Fibroblast of lung (primary cell): Measurements from ENCODE around the gene LGALS7. TPM values are rescaled to one million over a fixed set of nuclear protein-coding genes. Genes with fewer than 3 reads are reported as not detected.

Experiments
- DNase-seq, 2 donors: peaks; one replicate each; pipeline versions ENCODE4 v3.0.0 to v3.0.0-alpha.2; 2010; ENCODE audit warnings: low read depth in 2 of 2
- H2AFZ ChIP-seq: 2 replicates; pipeline ENCODE4 v1.5.1; 2012; ENCODE audit warnings: low read length, control low read depth, inconsistent platforms
- H3K27ac ChIP-seq: 2 replicates; pipeline ENCODE4 v1.5.1; 2011; ENCODE audit warnings: low read length, control low read depth; ENCODE audit not compliant: insufficient read depth
- H3K27me3 ChIP-seq: 2 replicates; pipeline ENCODE4 v1.5.1; 2011; ENCODE audit warnings: mild to moderate bottlenecking, low read length; ENCODE audit not compliant: control insufficient read depth, insufficient read depth
- H3K36me3 ChIP-seq: 2 replicates; pipeline ENCODE4 v1.5.1; 2011; ENCODE audit warnings: low read length; ENCODE audit not compliant: control insufficient read depth, insufficient read depth
- H3K4me1 ChIP-seq: 2 replicates; pipeline ENCODE4 v1.5.1; 2011; ENCODE audit warnings: low read length; ENCODE audit not compliant: control insufficient read depth, insufficient read depth; ENCODE audit errors: extremely low read depth
- H3K4me2 ChIP-seq: 2 replicates; pipeline ENCODE4 v1.5.1; 2011; ENCODE audit warnings: low read length, control low read depth; ENCODE audit not compliant: insufficient read depth; ENCODE audit errors: extremely low read depth
- H3K4me3 ChIP-seq, 4 experiments: fragments of 200-600 bp in 1 of 4; sonication (generic) in 1 of 4; replicated peaks in 1 of 4; 2 replicates each; pipeline ENCODE4 v1.5.1; 2011 to 2016; ENCODE audit warnings: low read length in 4 of 4, low read depth in 3 of 4, mild to moderate bottlenecking in 3 of 4, control low read depth in 2 of 4, inconsistent platforms in 1 of 4, mixed read lengths in 1 of 4; ENCODE audit not compliant: insufficient read depth in 1 of 4; ENCODE audit errors: control extremely low read depth in 1 of 4
- H3K79me2 ChIP-seq: 2 replicates; pipeline ENCODE4 v1.5.1; 2012; ENCODE audit warnings: mild to moderate bottlenecking, low read length, inconsistent platforms; ENCODE audit not compliant: control insufficient read depth, insufficient read depth
- H3K9ac ChIP-seq: 2 replicates; pipeline ENCODE4 v1.5.1; 2011; ENCODE audit warnings: mild to moderate bottlenecking, low read length, control low read depth; ENCODE audit not compliant: insufficient read depth
- H3K9me3 ChIP-seq: 2 replicates; pipeline ENCODE4 v1.5.1; 2012; ENCODE audit warnings: low read depth, low read length; ENCODE audit not compliant: control insufficient read depth, insufficient read depth
- H4K20me1 ChIP-seq: 2 replicates; pipeline ENCODE4 v1.5.1; 2011; ENCODE audit warnings: low read length; ENCODE audit not compliant: control insufficient read depth, insufficient read depth; ENCODE audit errors: extremely low read depth
- EZH2 ChIP-seq: IDR thresholded peaks from 2 replicates; pipeline ENCODE4 v1.5.1; 2012; ENCODE audit warnings: low read length, control low read depth, mild to moderate bottlenecking; ENCODE audit errors: missing control alignments
- polyA plus RNA-seq, 2 donors: library from polyadenylated mRNA; depleted of rRNA in 1 of 2; stranded (reverse) in 1 of 2; unstranded in 1 of 2; fragments of >200 nt; gene quantifications; 2 replicates each; pipeline ENCODE4 v1.2.1, GENCODE V29; 2011 to 2012; ENCODE audit warnings: missing spikeins in 1 of 2
- total RNA-seq: library from RNA; depleted of rRNA; stranded (reverse); fragments of >200 nt; gene quantifications from 2 replicates; pipeline ENCODE4 v1.2.1, GENCODE V29; 2014
- TF ChIP-seq, protein P1 (sequence below), 2 donors: IDR thresholded peaks in 1 of 2; conservative IDR thresholded peaks in 1 of 2; 1 replicate in 1 of 2; 2 replicates in 1 of 2; pipeline ENCODE4 v1.5.1; 2011 to 2012; ENCODE audit warnings: low read length in 2 of 2, control low read depth in 1 of 2, inconsistent platforms in 1 of 2, low read depth in 1 of 2, mild to moderate bottlenecking in 1 of 2

LGALS7 gene
- total and polyA plus RNA-seq, 2 donors (not counting 1 experiment from before 2014, with no cell fraction given): not detected

DNA sequence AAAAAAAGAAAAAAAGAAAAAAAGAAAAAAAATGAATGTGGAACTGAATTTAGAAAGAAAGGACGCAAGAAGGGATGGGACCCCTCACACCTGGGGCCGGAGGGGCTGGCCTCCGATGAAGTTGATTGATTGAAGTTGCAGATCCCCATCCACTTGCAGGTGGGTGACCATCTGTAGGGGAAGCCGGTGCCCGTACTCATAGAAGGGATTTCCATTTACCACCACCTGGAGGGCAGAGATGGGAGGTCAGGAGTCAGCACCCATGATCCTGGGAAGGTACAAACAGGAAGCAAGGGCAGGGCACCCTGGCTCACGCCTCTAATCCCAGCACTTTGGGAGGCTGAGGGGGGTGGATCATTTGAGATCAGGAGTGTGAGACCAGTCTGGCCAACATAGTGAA is 33.1 kb upstream of the LGALS7 start:
- Histone ChIP-seq H3K79me2 (no peaks in the 10 kb centered on the region), H3K27ac (no peak overlapping the region), H3K36me3 (no peaks in the 10 kb centered on the region), H4K20me1 (no peaks in the 10 kb centered on the region), H3K4me2 (no peak overlapping the region), H2AFZ (no peak overlapping the region), H3K4me3 (no peak overlapping the region), H3K4me1 (no peaks in the 10 kb centered on the region), H3K9me3 (no peaks in the 10 kb centered on the region), H3K27me3 (peaks cover under 1% of the 10 kb centered on the region), H3K9ac (no peak overlapping the region)
- TF ChIP-seq, protein P1, sequence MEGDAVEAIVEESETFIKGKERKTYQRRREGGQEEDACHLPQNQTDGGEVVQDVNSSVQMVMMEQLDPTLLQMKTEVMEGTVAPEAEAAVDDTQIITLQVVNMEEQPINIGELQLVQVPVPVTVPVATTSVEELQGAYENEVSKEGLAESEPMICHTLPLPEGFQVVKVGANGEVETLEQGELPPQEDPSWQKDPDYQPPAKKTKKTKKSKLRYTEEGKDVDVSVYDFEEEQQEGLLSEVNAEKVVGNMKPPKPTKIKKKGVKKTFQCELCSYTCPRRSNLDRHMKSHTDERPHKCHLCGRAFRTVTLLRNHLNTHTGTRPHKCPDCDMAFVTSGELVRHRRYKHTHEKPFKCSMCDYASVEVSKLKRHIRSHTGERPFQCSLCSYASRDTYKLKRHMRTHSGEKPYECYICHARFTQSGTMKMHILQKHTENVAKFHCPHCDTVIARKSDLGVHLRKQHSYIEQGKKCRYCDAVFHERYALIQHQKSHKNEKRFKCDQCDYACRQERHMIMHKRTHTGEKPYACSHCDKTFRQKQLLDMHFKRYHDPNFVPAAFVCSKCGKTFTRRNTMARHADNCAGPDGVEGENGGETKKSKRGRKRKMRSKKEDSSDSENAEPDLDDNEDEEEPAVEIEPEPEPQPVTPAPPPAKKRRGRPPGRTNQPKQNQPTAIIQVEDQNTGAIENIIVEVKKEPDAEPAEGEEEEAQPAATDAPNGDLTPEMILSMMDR (conservative IDR thresholded peaks at IDR 0.05 in 1 of 2, IDR thresholded peaks at IDR 0.05 in 1 of 2; ENCODE audit: low read depth in 1 of 2, low read length in 2 of 2): no peak
- TF ChIP-seq EZH2: no peak
- no peak for DNase-seq

DNA sequence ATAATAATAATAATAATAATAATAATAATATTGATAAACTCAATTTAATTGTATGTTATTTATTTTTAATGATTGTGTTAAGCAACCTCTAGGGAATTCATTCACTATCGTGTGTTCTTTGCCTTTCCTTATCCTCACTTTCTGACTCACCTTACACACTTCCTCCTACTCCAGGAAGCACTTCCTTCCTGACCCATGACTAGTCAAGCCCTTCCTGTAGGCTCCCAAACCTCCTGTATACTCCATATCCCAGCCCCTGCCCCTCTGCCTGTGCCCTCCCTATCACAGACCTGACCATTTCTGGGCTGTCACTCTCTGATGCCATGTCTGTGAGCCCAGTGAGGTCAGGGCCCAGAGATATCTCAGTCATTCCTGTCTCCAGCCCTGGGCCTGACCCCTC is 31.9 kb upstream of the LGALS7 start:
- H2AFZ ChIP-seq: no peak overlapping the region
- no peak overlapping the region for H3K4me2 ChIP-seq
- H3K36me3 ChIP-seq: no peaks in the 10 kb centered on the region
- no peak for DNase-seq
- peaks cover 6% of the 10 kb centered on the region for H3K27me3 ChIP-seq
- H3K4me1 ChIP-seq: no peaks in the 10 kb centered on the region
- H3K9me3 ChIP-seq: no peaks in the 10 kb centered on the region
- H3K79me2 ChIP-seq: no peaks in the 10 kb centered on the region
- H3K27ac ChIP-seq: no peak overlapping the region
- H4K20me1 ChIP-seq: no peaks in the 10 kb centered on the region
- TF ChIP-seq EZH2: no peak
- no peak overlapping the region for H3K9ac ChIP-seq
- H3K4me3 ChIP-seq: no peak overlapping the region

DNA sequence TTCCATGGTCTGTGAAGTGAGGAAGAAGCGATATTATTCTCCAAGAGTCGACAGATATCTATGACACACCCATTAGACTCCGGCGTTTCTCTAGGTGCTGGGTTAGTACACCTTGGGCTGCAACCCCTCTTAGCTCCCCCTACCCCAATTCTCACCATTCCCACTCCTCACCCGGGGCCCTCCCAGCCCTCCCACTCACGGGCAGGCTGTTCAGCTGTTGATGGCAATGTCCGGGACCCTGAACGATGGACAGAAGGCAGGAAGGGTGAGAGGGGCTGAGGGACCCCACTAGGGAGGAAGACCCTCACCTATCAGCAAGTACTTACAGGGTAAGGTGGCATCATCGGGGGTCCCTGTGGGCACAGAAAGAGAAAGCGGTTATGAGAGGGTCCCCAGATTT is 30.2 kb upstream of the LGALS7 start:
- Histone ChIP-seq H3K4me3 (no peak overlapping the region), H4K20me1 (no peaks in the 10 kb centered on the region), H3K4me1 (no peaks in the 10 kb centered on the region), H3K27ac (no peak overlapping the region), H3K27me3 (peaks cover 6% of the 10 kb centered on the region), H3K79me2 (no peaks in the 10 kb centered on the region), H2AFZ (no peak overlapping the region), H3K9me3 (no peaks in the 10 kb centered on the region), H3K4me2 (no peak overlapping the region), H3K36me3 (no peaks in the 10 kb centered on the region), H3K9ac (no peak overlapping the region)
- no peak for DNase-seq
- TF ChIP-seq, protein P1 (conservative IDR thresholded peaks at IDR 0.05 in 1 of 2, IDR thresholded peaks at IDR 0.05 in 1 of 2; ENCODE audit: low read depth in 1 of 2, low read length in 2 of 2): no peak
- no peak for TF ChIP-seq EZH2
